Panc1 (cell line): ENCODE data around the gene FOSB. TPM values are rescaled to one million over a fixed set of nuclear protein-coding genes. Genes with fewer than 3 reads are reported as not detected.

Experiments used
- ATAC-seq: fragments of 200-7000 bp; cut with Tn5 transposase; 2 replicates; pipeline ENCODE4 v1.9.1; 2020; ENCODE audit warnings: mild to moderate bottlenecking, moderate library complexity
- BruUV-seq: library from RNA; stranded (reverse); fragments of 400-500 nt; replicated peaks from 2 replicates; lab custom pipeline; 2021; lab: Mats Ljungman, UMichigan
- CTCF ChIA-PET: fragments of 300-600 bp; sonication (Branson Sonifier 250); formaldehyde crosslinking; loops from one replicate; lab custom pipeline; 2022; ENCODE audit warnings: antibody characterized with exemption; lab: Charles Lee
- POLR2A ChIA-PET: fragments of 300-600 bp; sonication (Branson Sonifier 250); formaldehyde crosslinking; loops from one replicate; lab custom pipeline; 2022; ENCODE audit warnings: antibody characterized with exemption; lab: Charles Lee
- DNase-seq: peaks from one replicate; pipeline ENCODE4 v3.0.0-alpha.2; 2010; ENCODE audit warnings: low read depth, low spot score
- H3K27ac ChIP-seq: 2 replicates; pipeline ENCODE4 v1.5.1; 2011; ENCODE audit warnings: mild to moderate bottlenecking, low read length, inconsistent platforms
- H3K27me3 ChIP-seq: fragments of 200-500 bp; sonication (Bioruptor generic); 2 replicates; pipeline ENCODE4 v1.6.0; 2014; ENCODE audit warnings: low read length, inconsistent platforms; ENCODE audit not compliant: control insufficient read depth, insufficient read depth
- H3K36me3 ChIP-seq: fragments of 200-500 bp; sonication (Bioruptor generic); 2 replicates; pipeline ENCODE4 v1.5.1; 2014; ENCODE audit warnings: inconsistent platforms, mild to moderate bottlenecking, low read length, moderate library complexity; ENCODE audit not compliant: control insufficient read depth, insufficient read depth
- H3K4me1 ChIP-seq: 2 replicates; pipeline ENCODE4 v1.5.1; 2011; ENCODE audit warnings: inconsistent platforms, mild to moderate bottlenecking, low read length, moderate library complexity; ENCODE audit not compliant: control insufficient read depth, insufficient read depth
- H3K4me3 ChIP-seq, 2 experiments: 2 replicates each; pipeline ENCODE4 v1.5.1; 2011 to 2012; ENCODE audit warnings: low read depth in 2 of 2, low read length in 2 of 2, mild to moderate bottlenecking in 2 of 2, inconsistent platforms in 1 of 2, moderate library complexity in 1 of 2
- H3K9me3 ChIP-seq: fragments of 200-500 bp; sonication (Bioruptor generic); 2 replicates; pipeline ENCODE4 v1.5.1; 2014; ENCODE audit warnings: low read depth, mild to moderate bottlenecking, inconsistent platforms, low read length, moderate library complexity; ENCODE audit not compliant: control insufficient read depth, insufficient read depth
- CTCF ChIP-seq: fragments of 450-650 bp; IDR thresholded peaks from 2 replicates; pipeline ENCODE4 v1.5.1; 2017; ENCODE audit warnings: mild to moderate bottlenecking
- POLR2AphosphoS5 ChIP-seq: IDR thresholded peaks from 2 replicates; pipeline ENCODE4 v1.6.1; 2012; ENCODE audit warnings: mild to moderate bottlenecking, low read depth, low read length, moderate library complexity
- REST ChIP-seq, 2 experiments: IDR thresholded peaks; 2 replicates each; pipeline ENCODE4 v1.6.1; 2011 to 2012; ENCODE audit warnings: low read depth in 2 of 2, control low read depth in 1 of 2, low read length in 1 of 2, mild to moderate bottlenecking in 1 of 2, moderate library complexity in 1 of 2; ENCODE audit not compliant: insufficient read depth in 1 of 2
- SIN3A ChIP-seq: IDR thresholded peaks from 2 replicates; pipeline ENCODE4 v1.6.1; 2012; ENCODE audit warnings: low read depth, mild to moderate bottlenecking, low read length, moderate library complexity, borderline replicate concordance; ENCODE audit not compliant: insufficient read depth
- TCF7L2 ChIP-seq: IDR thresholded peaks from 2 replicates; pipeline ENCODE4 v1.6.1; 2011; ENCODE audit warnings: mild to moderate bottlenecking, low read depth, low read length, inconsistent platforms
- in situ Hi-C: cut with HindIII; loops from 2 replicates; pipeline ENCODE4 v1.10.0; 2016; ENCODE audit warnings: low sequenced_read_pairs, low pct_unique_long_range_greater_than_20kb
- intact Hi-C: fragments of 100-400 bp; cut with micrococcal nuclease; formaldehyde crosslinking; loops from one replicate; pipeline ENCODE4 v1.10.0; 2022; ENCODE audit not compliant: unreplicated experiment
- total RNA-seq: library from RNA; stranded (reverse); gene quantifications from one replicate; pipeline ENCODE4 v1.2.1, GENCODE V29; 2021; ENCODE audit not compliant: unreplicated experiment

FOSB gene
- total RNA-seq, 1 experiment from 2014 or later: 13.4 TPM

- no peak for DNase-seq
- no TSS peak for BruUV-seq
- Histone ChIP-seq H3K36me3 (no peaks in the 10 kb centered on the region; the same call in 1 of the 2 replicates), H3K27me3 (no peaks in the 10 kb centered on the region), H3K4me3 (no peak overlapping the region), H3K9me3 (no peaks in the 10 kb centered on the region), H3K27ac (no peak overlapping the region), H3K4me1 (peaks cover 26% of the 10 kb centered on the region)
- in situ Hi-C loops: no loop called here
- ATAC-seq: peak; percentile 32; the same call in 1 of the 2 replicates
- no peak for TF ChIP-seq SIN3A
- TF ChIP-seq CTCF: no peak
- no peak for TF ChIP-seq TCF7L2
- TF ChIP-seq REST (IDR thresholded peaks at IDR 0.05; ENCODE audit: insufficient read depth in 1 of 2, low read depth in 2 of 2, low read length in 1 of 2): no peak
- no peak for TF ChIP-seq POLR2AphosphoS5
- intact Hi-C loops: no loop called here
- CTCF ChIA-PET: interaction anchor here (0.6 kb wide), 1 partner anchor 41 kb away, joined by 6 read pairs; no protein-coding TSS in a partner anchor
- POLR2A ChIA-PET: no interaction called here
These were observed 48.1 kb downstream of the FOSB start for GRCh38 chr19:45515807-45516401.

- no TSS peak for BruUV-seq
- POLR2A ChIA-PET: no interaction called here
- no peaks in the 10 kb centered on the region for H3K9me3 ChIP-seq
- in situ Hi-C loops (no loop called here), intact Hi-C loops (no loop called here)
- H3K4me1 ChIP-seq: peaks cover 17% of the 10 kb centered on the region
- CTCF ChIA-PET: no interaction called here
- DNase-seq: no peak
- no peak overlapping the region for H3K4me3 ChIP-seq
- H3K36me3 ChIP-seq: no peaks in the 10 kb centered on the region; the same call in 1 of the 2 replicates
- no peaks in the 10 kb centered on the region for H3K27me3 ChIP-seq
- no peak for TF ChIP-seq REST (IDR thresholded peaks at IDR 0.05; ENCODE audit: insufficient read depth in 1 of 2, low read depth in 2 of 2, low read length in 1 of 2)
- TF ChIP-seq TCF7L2: no peak
- no peak for TF ChIP-seq SIN3A
- TF ChIP-seq CTCF: no peak
- no peak for TF ChIP-seq POLR2AphosphoS5
- peak overlapping the region; percentile 48; the same call in 1 of the 2 replicates for H3K27ac ChIP-seq
- no peak for ATAC-seq
These were observed 49.4 kb downstream of the FOSB start for GRCh38 chr19:45517238-45517637.
